Uterus (tissue), 2 donors: ENCODE data around the gene CTIF.

Experiments
- POLR2A ChIP-seq, 2 donors: fragments of 450-650 bp; IDR thresholded peaks; one replicate each; pipeline ENCODE4 v1.6.1; 2016; ENCODE audit warnings: antibody characterized with exemption in 2 of 2, mild to moderate bottlenecking in 1 of 2, moderate library complexity in 1 of 2
- TF ChIP-seq, protein P1 (sequence below), 4 experiments: fragments of 200-600 bp in 2 of 4; fragments of 450-650 bp in 2 of 4; sonication (generic) in 2 of 4; IDR thresholded peaks; one replicate each; pipeline ENCODE4 v1.5.1; 2016 to 2019; ENCODE audit warnings: antibody characterized with exemption in 4 of 4, mild to moderate bottlenecking in 2 of 4, moderate library complexity in 1 of 4

DNA sequence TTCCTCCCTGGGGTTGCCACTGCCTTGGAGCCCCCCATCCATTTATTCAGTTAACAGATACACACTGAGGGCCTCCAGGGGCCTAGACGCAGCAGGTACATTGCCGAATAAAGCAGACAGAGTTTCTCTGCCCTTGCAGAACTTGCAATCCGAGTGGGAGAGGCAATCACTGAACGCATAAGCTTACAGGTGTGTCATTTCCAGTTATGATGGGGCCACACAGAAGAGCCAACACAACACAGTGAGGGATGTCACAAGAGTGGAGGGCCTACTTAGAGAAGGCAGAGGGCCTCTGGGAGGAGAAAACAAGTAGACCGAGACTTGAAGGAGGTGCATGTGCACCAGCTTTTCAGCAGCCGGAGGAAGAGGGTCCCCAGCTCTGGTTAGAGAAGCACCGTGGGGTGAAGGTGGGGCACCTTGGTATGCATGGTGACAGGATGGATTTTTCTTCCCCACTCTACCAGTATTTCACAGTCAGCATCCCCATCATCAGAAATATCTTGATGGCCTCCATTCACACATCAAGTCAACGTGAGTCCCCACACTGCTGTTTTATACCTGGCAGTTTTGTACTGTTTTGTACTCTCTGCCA lies 261.0 kb downstream of the CTIF start:
- TF ChIP-seq POLR2A (IDR thresholded peaks at IDR 0.05): no peak
- TF ChIP-seq, protein P1, sequence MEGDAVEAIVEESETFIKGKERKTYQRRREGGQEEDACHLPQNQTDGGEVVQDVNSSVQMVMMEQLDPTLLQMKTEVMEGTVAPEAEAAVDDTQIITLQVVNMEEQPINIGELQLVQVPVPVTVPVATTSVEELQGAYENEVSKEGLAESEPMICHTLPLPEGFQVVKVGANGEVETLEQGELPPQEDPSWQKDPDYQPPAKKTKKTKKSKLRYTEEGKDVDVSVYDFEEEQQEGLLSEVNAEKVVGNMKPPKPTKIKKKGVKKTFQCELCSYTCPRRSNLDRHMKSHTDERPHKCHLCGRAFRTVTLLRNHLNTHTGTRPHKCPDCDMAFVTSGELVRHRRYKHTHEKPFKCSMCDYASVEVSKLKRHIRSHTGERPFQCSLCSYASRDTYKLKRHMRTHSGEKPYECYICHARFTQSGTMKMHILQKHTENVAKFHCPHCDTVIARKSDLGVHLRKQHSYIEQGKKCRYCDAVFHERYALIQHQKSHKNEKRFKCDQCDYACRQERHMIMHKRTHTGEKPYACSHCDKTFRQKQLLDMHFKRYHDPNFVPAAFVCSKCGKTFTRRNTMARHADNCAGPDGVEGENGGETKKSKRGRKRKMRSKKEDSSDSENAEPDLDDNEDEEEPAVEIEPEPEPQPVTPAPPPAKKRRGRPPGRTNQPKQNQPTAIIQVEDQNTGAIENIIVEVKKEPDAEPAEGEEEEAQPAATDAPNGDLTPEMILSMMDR (IDR thresholded peaks at IDR 0.05): no peak
